ENCODE measurements around the gene OR56B4. TPM values are rescaled to one million over a fixed set of nuclear protein-coding genes. Genes with fewer than 3 reads are reported as not detected.
"Not testable (repeated sequence)": the region's sequence is repeated elsewhere in the genome, so short reads cannot be mapped to it uniquely, and the experiment has no call there.

Gene OR56B4
- not detected for total RNA-seq

GRCh38 chr11:6107384-6107783 is at the start of gene OR56B4:
Gene OR56B4, plus strand, starts transcription at chr11:6107684. Its CDS starts 95 bp downstream, at chr11:6107779.
- not testable (repeated sequence) for H3K36me3 ChIP-seq; H3K9me3 ChIP-seq; H3K27ac ChIP-seq; H3K27me3 ChIP-seq; H3K4me3 ChIP-seq; DNase-seq (ENCODE audit: low spot score in 2 of 2); H3K4me1 ChIP-seq
- 86% methylated on average over 6 of the region's 6 CpGs for WGBS

DNA sequence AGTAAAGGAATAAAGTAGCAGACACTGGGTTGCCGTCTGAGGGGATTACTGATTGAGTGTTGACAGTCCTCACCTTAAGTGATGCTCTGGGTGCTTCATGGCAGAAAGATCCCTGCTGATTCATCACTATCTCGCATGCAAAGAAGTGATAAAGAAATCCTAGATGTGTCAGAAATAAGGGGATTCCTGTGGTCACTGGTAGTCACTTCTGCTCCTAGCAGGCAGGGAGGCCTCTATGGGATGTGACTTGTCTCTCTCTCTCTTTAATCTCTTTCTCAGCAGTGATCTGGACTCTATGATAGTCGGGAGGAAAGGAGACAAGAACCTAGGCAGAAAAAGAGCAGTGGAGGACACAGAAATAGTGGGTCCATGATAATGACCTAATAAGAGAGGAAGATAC is 46.0 kb upstream of the OR56B4 start:
- TF ChIP-seq, protein P1, sequence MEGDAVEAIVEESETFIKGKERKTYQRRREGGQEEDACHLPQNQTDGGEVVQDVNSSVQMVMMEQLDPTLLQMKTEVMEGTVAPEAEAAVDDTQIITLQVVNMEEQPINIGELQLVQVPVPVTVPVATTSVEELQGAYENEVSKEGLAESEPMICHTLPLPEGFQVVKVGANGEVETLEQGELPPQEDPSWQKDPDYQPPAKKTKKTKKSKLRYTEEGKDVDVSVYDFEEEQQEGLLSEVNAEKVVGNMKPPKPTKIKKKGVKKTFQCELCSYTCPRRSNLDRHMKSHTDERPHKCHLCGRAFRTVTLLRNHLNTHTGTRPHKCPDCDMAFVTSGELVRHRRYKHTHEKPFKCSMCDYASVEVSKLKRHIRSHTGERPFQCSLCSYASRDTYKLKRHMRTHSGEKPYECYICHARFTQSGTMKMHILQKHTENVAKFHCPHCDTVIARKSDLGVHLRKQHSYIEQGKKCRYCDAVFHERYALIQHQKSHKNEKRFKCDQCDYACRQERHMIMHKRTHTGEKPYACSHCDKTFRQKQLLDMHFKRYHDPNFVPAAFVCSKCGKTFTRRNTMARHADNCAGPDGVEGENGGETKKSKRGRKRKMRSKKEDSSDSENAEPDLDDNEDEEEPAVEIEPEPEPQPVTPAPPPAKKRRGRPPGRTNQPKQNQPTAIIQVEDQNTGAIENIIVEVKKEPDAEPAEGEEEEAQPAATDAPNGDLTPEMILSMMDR (IDR thresholded peaks at IDR 0.05): no peak
- TF ChIP-seq EP300 (IDR thresholded peaks at IDR 0.05) (no peak), POLR2A (IDR thresholded peaks at IDR 0.05) (no peak), POLR2AphosphoS5 (IDR thresholded peaks at IDR 0.05) (no peak)

GRCh38 chr11:6062691-6063358 is 44.7 kb upstream of the OR56B4 start:
- no peak for DNase-seq (ENCODE audit: low spot score in 2 of 2)
- no peak overlapping the region for H3K27ac ChIP-seq
- TF ChIP-seq, protein P1 (IDR thresholded peaks at IDR 0.05): no peak
- TF ChIP-seq POLR2AphosphoS5 (IDR thresholded peaks at IDR 0.05) (no peak), EP300 (IDR thresholded peaks at IDR 0.05) (no peak), POLR2A (IDR thresholded peaks at IDR 0.05) (no peak)
- H3K4me1 ChIP-seq: no peaks in the 10 kb centered on the region
- H3K27me3 ChIP-seq: no peaks in the 10 kb centered on the region
- WGBS: 57% methylated on average over 5 of the region's 5 CpGs
- no peaks in the 10 kb centered on the region for H3K36me3 ChIP-seq
- no peaks in the 10 kb centered on the region for H3K9me3 ChIP-seq
- no peak overlapping the region for H3K4me3 ChIP-seq

More for the DNA sequence above, 46.0 kb upstream of the OR56B4 start:
- Histone ChIP-seq H3K27me3 (no peaks in the 10 kb centered on the region), H3K36me3 (no peaks in the 10 kb centered on the region), H3K4me3 (no peak overlapping the region), H3K27ac (no peak overlapping the region), H3K9me3 (no peaks in the 10 kb centered on the region), H3K4me1 (no peaks in the 10 kb centered on the region)
- DNase-seq (ENCODE audit: low spot score in 2 of 2): no peak
- WGBS: 75% methylated on average over 3 of the region's 3 CpGs

DNA sequence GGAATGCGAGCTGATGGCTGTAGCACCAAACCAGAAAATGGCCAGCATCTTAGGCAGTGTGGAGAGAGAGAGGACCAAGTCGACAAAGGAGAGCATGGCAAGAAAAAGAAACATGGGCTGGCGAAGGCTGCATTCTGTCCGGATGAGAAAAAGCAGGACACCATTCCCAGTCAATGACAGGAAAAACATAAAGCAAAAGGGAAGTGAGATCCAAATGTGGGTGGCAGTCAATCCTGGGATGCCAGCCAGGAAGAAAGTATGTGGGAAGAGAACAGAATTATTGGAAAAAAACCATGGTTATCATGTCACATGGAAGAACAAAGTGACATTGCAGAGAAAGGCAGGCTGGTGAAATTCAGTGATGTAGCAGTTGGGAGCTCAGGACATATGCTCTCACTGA is 40.0 kb upstream of the OR56B4 start:
- TF ChIP-seq EP300 (IDR thresholded peaks at IDR 0.05): no peak
- Histone ChIP-seq H3K27me3 (no peaks in the 10 kb centered on the region), H3K36me3 (no peaks in the 10 kb centered on the region), H3K27ac (no peak overlapping the region), H3K4me3 (no peak overlapping the region), H3K4me1 (no peaks in the 10 kb centered on the region), H3K9me3 (no peaks in the 10 kb centered on the region)
- WGBS: 77% methylated on average over 4 of the region's 4 CpGs
- no peak for DNase-seq (ENCODE audit: low spot score in 2 of 2)

DNA sequence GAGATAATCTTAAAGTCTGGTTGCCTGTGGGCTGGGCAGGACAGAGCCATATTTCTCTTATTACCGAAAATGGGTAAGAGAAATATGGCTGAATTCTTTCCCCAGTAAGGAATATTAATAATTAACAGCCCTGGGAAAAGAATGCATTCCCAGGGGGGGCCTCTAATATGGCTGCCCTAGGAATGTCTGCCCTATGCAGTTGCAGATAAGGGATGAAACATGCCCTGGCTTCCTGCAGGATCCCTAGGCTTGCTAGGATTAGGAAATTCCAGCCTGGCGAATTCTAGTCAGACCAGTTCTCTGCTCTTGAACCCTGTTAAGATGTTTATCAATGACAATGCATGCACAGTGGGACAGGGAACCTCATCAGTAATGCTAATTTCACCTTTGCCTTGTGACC is 31.0 kb upstream of the OR56B4 start:
- DNase-seq (ENCODE audit: low spot score in 2 of 2); H3K9me3 ChIP-seq; H3K27ac ChIP-seq; H3K4me3 ChIP-seq; H3K36me3 ChIP-seq; H3K27me3 ChIP-seq; H3K4me1 ChIP-seq: not testable (repeated sequence)
- WGBS: 80% methylated on average over 2 of the region's 2 CpGs

DNA sequence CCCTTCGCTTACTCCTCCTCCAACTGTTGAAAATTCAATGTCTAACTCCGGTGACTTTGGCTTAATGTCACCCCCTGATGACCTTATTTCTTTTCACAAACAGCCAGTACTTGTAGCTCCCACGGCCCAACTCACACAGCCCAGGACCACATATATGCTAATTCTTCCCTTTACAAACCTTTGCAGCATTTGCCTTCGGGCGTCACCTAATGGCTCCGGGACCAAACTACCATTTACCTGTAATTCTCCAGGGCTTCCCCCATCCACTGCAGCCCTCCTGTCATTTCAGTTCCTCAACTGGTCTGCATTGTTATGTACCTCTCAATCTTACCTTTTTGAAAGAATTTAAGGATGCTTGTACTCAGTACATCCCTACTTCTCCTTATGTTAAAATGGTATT is 29.8 kb upstream of the OR56B4 start:
- Histone ChIP-seq H3K27ac (no peak overlapping the region), H3K4me3 (no peak overlapping the region), H3K27me3 (no peaks in the 10 kb centered on the region), H3K4me1 (no peaks in the 10 kb centered on the region), H3K9me3 (no peaks in the 10 kb centered on the region), H3K36me3 (no peaks in the 10 kb centered on the region)
- TF ChIP-seq POLR2AphosphoS5 (IDR thresholded peaks at IDR 0.05): no peak
- TF ChIP-seq EP300 (IDR thresholded peaks at IDR 0.05): no peak
- TF ChIP-seq, protein P1 (IDR thresholded peaks at IDR 0.05): no peak
- no peak for DNase-seq (ENCODE audit: low spot score in 2 of 2)
- 87% methylated on average over 6 of the region's 6 CpGs for WGBS

DNA sequence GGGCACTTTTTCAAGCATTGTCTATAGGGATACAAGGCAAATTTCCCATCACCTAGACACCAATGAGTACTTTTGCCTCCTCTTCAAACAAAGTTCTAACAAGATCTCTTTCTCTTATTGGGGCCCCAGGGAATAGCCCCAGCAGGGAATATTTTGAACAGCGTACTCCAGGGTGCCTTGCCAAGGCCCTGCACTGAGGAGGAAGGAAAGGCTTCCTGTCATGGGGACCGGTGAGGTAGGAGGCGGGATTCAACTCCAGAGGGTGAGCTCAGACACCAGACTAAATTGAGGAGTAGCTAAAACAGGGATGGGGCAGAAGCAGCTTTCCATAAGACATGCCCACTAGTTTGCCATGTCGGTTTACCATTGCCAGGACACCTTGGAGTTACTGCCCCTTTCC is 28.0 kb upstream of the OR56B4 start:
- TF ChIP-seq, protein P1 (IDR thresholded peaks at IDR 0.05): no peak
- TF ChIP-seq POLR2AphosphoS5 (IDR thresholded peaks at IDR 0.05) (no peak), POLR2A (IDR thresholded peaks at IDR 0.05) (no peak), EP300 (IDR thresholded peaks at IDR 0.05) (no peak)
- Histone ChIP-seq H3K27ac (no peak overlapping the region), H3K9me3 (no peaks in the 10 kb centered on the region), H3K4me1 (no peaks in the 10 kb centered on the region), H3K4me3 (no peak overlapping the region), H3K27me3 (no peaks in the 10 kb centered on the region), H3K36me3 (no peaks in the 10 kb centered on the region)
- no peak for DNase-seq (ENCODE audit: low spot score in 2 of 2)
- 50% methylated on average over 4 of the region's 4 CpGs for WGBS
